OCI-M2 (cell line): Measurements from ENCODE around the gene EFHC2.

Experiments used
- DNase-seq: peaks from one replicate; lab custom pipeline; 2025; ENCODE audit not compliant: unreplicated experiment; lab: John Stamatoyannopoulos, UW

Gene EFHC2, protein sequence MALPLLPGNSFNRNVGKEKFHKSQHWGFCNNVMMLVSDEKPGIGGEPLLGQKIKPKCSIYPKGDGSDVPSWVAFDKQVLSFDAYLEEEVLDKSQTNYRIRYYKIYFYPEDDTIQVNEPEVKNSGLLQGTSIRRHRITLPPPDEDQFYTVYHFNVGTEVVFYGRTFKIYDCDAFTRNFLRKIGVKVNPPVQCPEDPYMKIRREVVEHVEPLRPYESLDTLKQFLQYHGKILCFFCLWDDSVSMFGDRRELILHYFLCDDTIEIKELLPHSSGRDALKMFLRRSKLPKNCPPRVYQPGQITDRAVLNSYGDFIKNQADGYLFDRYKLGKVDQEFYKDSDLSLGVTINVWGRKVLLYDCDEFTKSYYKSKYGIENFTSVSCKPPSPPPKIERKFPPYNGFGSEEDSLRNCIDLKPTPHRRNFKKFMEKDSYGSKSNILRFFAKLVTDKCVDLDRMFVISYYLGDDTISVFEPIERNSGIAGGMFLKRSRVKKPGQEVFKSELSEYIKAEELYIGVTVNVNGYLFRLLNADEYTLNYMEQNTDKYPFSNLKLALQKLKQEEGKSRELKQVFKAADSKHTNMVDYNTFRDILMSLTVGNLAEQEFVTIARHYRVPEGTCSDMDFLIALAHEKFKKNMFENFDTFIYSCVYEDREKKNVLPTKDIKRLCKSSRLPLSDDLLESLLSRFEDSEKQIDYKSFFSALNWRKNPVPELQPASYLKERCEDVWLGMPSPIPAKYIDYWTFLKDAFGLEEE

DNA sequence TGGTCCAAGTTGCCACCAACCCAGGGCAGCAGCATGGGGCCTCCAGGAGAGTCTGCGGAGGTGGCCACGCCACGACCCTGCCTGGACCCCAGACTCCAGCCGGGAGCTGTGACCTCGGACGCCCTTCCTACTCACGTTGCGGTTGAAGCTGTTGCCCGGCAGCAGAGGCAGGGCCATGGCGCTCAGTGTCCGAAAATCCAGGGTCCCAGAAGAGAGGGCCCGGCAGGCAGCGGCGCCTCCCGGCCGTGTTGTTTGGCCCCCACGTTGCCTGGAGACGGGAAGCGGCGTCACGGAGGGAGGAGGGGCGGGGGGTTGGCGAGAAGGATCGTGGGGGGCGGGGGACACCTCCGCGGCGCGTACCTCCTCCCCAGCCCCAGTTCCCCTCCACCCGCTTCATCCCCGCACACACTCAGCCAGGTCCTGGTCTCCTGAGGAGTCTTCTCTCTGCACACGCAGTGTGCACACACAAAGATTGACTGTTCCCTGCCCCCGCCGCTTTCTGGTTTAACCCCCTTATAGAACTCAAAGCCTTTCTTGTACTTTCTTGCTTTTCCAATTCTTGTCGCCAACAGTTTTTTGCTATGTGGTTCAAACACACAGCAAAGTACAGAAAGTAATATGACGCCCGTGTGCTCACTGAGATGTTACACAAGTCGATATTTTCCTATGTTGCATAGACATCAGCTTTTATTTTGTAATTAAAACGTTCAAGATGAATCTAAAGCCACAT is at the start of gene EFHC2:
EFHC2 (minus strand) TSS at position 261 of the 730 bp plus-strand sequence; CDS start at position 177, 84 bp downstream.
- DNase-seq = no peak

DNA sequence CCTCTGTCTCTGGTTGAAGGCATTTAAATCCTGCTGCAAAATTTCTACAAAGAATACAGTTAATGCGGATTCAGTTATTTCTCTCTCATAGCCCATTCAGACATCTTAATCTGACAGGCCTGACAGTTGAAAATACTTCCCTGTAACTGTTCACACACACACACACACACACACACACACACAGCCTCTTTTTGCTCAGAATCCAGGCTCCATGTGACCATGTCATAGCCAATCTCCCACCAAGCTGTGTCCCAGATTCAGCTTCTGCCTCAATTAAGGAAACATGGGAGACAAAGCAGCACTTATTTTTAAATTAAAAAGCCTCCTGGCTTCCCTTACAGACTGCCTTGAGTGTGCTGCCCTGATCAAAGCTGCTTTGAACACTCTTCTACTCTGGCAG is 49.3 kb upstream of the EFHC2 start:
- no peak for DNase-seq

DNA sequence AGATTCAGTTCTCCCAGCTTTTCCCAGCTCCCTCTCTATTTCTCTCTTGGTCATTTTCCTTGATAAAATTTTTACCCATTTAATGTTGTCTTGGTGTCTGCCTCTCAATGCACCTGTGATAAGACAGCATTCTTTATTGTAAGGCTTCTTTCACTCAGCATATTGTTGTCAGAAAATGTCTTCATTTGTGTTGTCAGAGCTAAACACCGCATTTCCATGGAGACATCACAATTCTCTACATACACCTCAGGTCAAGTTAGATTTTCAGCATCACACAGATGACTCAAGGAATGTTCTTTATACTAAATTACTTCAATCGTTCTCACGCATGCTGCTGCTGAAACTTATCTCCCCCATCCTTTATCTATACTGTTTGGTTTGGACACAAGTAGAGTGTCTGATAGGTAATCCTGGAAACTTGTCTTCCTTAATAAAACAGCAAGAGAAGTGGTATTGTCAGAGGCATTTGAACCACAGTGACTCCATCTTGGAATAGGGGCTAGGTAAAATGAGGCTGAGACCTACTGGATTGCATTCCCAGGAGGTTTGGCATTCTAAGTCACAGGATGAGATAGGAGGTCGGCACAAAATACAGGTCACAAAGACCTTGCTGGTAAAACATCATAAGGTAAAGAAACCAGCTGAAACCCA is 41.3 kb upstream of the EFHC2 start:
- no peak for DNase-seq

DNA sequence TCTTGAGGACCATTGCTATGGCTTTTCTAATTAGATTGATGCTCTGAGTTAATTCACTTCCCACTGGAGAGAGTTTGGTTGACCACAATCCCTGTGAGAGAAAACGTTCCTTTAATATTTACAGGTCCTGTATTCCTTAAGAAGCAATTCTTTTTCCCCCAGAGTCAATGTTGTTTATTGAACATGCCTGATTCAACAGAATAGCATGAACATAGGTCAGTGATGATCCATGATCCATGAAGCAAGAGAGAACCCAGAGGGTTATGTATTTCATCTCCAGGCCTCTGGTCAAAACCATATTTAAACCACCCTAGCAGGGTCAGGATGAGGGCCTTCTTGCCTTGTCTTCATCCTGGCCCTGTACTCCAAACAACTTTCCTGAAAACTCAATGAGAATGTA is 39.4 kb upstream of the EFHC2 start:
- no peak for DNase-seq

DNA sequence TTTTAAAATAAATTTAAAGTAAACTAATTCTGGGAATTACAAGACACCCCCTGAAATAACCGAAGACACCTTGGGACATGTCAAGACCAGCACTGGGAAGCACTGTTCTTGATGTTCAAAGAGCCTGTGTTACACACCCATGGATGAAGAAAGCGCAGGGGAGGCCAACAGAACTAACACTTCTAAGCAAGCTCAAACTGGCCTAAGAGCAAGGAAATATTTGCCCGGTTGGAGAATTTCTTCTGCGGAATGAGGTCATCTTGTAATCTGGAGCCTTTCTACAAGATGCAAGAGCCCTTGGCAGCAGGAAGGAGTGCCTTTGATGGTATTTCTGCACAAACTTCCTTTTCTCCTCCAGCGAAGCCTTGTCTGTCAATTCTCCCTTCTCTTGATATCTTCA is 9.3 kb upstream of the EFHC2 start:
- DNase-seq = no peak

DNA sequence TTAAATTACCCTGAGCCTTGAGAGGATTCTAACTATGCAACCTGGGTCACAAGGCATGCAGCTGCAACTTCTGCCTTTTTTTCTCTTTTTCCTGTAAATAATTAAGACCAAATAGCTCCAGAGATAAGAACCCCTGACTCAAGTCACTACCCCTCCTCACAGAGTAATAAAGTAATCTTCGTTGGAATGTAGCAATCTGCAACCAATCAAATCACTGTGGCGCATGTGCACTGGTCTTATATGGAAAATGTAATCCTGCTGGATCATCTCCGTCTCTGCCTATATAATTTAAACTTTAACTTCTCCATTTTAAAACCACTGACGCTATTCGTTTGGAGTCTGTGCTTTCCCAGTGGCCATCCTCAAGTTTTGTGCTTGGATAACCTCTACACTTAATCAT is 6.1 kb upstream of the EFHC2 start:
- DNase-seq = no peak

DNA sequence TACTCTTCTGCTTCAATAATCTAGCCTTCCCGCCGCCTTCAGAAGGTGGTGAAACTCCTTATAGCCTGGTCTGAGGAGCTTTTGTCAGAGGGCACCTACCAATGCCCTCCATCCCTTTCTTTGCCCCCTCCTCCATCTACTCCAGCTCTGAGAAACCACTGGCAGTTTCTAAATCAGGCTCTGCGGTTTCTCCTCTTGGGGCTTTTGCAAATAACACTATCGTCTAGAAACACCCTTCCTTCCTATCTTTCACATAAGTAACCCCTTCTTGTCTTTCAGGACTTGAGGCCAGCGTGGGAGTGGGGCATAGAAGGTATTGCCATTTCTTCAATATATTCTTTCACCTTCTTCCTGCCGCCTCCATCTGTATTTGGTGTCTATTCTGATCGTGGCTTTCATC is 1.2 kb upstream of the EFHC2 start:
- DNase-seq = no peak

DNA sequence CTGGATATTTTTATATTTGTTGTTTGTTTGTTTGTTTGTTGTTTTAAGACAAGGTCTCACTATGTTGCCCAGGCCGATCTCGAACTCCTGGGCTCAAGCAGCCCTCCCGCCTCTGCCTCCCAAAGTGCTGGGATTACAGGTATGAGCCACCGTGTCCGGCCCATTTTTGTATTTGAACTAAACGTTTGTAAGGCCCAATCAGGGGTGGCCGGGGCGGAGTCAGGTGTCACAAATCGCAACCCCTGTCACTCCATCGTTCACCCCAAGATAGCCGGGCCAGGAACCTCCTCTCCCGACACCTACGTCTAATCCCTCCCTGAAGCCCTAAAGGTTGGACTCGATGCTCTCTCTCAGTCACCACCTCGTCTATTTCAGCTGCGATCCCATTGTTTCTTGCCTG is 722 bp upstream of the EFHC2 start:
- DNase-seq = no peak

DNA sequence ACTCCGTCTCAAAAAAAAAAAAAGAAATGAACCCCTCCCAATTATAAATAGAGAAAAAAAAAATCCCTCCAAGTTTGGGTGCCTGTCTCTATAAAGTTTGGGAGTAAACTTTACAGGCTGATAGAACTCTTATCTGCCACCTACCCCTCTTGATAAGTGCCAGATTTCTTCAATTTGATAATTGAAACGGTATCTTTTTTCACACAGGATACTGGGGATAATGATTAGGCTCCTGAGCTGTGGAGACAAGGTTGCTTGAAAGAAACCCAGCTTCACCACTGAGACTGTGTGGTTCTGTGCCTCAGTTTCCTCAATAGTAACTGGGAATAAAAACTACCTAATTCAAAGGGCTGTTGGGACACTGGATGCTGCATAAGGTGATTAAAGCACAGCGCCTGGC is 606 bp downstream of the EFHC2 start:
- DNase-seq = no peak

DNA sequence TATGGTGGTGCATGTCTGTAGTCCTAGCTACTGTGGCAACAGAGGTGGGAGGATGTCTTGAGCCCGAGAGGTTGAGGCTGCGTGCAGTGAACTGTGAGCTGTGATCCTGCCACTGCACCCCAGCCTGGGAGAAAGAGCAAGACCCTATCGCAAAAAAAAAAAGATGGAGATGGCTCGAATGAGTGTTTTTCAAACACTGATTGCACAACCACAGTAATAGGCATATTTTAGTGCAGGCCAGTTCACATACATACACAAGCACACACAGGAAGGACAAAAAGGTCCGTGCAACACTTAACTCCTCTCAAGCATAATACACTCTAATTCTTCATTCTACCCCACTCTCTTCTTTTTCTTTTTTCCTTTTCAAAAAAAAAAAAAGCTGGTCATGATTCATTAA is 5.1 kb downstream of the EFHC2 start:
- no peak for DNase-seq

DNA sequence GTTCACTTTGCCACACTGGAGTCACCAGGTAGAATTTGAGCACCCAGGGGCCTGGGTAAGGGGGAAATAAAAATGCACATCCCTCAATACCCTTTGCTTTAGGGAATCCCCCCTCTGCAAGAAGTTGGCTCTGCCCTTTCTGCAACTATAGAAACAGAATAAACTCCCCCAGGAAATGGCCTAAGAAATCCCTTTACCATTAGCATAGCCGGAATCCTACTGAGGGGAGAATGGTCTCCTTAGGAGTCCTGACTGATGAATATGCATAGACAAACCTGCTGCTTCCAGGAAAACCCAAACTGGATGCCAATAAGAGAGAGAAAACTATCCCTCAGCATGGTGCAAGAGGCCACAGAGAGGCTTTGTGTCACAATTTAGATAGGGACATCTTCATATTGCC is 11.0 kb downstream of the EFHC2 start:
- no peak for DNase-seq

DNA sequence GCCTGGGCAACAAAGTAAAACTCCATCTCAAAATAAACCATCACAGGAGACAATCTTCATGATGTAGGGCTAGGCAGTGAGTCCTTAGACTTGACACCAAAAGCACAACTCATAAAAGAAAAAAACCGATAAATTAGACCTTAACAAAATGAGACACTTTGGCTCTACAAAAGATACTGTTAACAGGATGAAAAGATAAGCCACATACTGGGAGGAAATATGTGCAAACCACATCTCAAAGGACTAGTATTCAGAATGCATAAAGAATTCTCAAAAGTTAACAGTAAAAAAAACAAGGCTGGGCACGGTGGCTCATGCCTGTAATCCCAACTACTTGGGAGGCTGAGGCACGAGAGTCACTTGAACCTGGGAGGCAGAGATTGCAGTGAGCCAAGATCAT is 13.2 kb downstream of the EFHC2 start:
- no peak for DNase-seq

DNA sequence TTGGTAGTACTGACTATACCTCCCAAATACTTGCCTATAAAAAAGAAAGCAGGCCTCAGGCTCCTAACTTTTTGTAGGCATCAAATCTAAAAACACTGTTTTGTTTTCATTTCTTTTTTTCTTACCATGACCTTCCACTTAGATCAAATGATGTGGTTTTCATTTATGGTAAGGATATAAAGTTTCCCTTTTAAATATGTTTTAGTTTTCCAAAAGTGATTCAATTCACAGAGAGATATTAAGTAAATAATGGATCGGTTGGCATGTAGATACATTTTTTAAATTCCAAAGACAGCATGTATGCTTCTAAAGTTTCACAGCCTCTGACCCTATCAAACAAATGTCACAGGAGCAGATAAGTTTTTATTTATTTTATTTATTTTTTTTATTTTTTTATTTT is 23.9 kb downstream of the EFHC2 start:
- DNase-seq = no peak

DNA sequence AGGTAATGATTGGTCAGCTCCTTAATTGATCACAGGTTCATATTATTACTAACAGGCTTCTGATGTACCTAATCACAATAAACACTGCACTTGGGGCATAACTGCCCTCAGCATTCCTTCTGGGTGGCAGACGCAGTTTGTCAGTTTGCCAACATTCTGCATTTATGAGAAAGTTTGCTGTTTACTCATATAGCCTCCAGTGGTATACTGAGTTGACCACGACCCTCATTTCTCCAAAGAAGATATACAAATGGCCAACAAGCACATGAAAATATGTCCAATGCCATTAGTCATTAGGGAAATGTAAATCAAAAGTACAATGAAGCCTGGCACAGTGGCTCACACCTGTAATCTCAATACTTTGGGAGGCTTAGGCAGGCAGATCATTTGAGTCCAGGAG is 26.3 kb downstream of the EFHC2 start:
- no peak for DNase-seq

DNA sequence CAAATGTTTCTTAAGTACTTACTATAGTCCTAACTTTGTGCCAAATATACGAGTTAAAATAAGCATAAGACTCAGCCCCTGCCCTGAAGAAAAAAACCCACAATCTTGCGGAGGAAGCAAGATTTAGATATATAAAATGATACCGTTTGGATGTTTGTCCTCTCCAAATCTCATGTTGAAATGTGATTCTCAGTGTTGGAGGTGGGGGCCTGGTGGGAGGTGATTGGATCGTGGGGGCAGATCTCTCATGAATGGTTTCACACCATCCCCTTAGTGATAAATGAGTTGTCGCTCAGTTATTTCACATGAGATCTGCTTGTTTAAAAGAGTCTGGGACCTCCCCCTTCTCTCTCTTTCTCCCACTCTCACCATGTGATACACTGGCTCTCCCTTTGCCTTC is 28.7 kb downstream of the EFHC2 start:
- no peak for DNase-seq

DNA sequence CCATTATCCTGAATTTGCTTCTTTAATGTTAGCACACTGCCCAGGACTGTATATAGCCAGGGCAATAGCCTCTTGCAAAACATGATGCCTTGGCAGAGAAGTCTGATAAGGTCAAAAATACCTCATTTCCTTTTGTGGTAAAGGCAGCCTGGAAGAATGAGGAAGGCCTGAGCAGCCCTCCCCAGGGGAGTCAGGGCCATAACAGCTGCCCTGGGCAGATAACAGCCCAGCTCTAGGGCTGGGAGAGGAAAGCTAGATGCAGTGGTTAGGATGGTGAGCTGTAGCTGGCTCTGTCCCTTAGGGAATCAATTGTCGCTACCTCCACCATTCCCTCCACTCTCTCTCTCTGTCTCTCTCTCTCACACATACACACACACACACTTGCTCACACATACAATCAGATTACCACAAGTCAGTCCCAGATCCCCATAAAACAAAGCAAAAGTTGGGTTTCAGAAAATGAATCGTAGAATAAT is 29.2 kb downstream of the EFHC2 start:
- peak; percentile 75 for DNase-seq

DNA sequence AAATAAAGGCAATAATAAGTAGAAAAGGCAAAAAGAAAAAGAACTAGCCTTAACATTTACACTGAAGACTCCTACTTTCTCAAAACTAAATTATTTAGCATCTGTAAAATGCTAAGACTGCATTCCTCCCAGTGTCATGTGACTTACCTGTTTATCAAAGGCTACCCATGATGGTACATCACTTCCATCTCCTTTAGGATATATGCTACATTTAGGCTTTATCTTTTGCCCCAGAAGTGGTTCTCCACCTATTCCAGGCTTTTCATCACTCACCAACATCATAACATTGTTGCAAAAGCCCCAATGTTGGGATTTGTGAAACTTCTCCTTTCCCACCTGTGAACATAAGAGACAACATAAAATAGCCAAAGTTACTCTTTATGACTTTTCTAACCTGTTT is 31.1 kb downstream of the EFHC2 start:
- no peak for DNase-seq

DNA sequence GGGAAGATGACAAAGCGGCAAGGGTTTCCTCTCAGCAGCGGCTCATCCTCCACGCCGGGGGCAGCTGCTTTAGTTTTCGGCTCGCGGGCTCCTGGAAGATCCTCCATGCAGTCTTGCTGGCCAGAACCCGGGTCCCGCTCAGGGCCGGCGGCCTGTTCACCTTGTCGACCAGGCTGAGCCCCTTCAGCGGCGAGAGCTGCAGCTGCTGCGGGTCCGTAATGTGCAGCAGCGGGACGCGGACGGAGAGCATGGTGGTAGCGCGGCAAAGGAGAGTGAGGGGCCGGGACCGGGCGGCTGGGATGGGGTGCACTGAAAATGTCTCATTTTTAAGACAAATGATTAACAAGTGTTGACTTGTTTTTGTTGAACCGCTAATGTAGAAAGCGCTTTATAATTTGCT is 33.2 kb downstream of the EFHC2 start:
- no peak for DNase-seq

DNA sequence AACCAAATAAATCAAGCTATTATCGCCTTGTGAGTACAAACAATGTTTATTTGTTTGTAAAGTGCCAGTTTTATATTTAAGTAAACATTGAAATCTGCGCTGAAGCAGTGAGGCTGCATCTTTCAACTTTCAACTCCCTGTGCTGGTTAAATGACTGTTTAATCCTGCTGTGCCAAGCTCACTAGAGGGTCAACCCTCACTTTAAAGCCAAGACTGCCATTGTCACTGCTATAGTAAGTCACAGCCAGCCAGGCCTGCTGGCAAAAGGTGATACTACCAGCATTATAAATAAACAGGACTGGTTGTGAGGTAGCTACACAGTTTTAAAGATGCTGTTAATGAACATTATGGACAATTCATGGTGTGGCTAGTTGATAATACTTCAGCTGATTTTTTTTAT is 34.6 kb downstream of the EFHC2 start:
- DNase-seq = no peak

DNA sequence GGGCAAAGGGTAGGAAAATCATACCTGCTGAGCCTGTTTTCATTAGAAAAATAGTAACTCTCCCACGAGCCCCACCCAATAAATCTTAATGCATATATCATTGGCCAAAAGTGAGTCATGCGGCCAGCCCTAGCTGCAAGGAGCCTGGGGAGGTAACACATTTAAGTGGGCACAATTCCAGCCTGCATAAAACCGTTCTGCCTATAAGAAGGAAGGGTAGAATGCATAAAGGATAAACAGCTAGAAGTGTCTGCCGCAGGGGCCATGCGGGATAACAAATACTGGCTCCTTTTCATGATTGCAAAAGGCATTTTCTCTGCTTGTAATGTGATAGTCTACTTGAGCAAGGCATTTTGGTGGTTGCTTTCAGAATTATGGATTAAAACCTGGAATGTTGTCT is 37.1 kb downstream of the EFHC2 start:
- DNase-seq = no peak

DNA sequence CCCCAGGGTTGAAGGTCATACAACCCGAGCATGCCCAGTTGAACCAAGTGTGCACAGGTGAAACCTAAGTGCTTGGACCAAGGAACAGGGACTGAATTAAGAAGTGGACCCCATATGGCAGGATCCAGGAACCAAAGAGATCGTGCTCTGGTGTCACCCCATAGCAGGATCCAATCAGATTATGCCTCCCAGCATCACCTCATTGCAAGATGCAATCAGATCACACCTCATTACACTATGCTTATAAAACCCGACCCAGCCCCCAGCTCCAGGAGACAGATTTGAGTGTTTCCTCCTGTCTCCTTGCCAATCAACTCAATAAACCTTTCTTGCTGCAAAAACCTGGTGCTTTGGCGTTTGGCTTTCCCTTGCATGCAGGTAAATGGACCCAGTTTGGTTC is 37.6 kb downstream of the EFHC2 start:
- no peak for DNase-seq
